DOHH2 (cell line): ENCODE results near the gene MRPS11.

Experiments used
- EZH2phosphoT487 ChIP-seq: fragments of 200-600 bp; sonication (generic); IDR thresholded peaks from 2 replicates; pipeline ENCODE4 v1.6.1; 2017; ENCODE audit warnings: borderline replicate concordance, mild to moderate bottlenecking, antibody characterized with exemption, low read length, moderate library complexity, mixed read lengths
- TF ChIP-seq, protein P1 (sequence below): fragments of 200-600 bp; sonication (generic); IDR thresholded peaks from one replicate; pipeline ENCODE4 v1.5.1; 2014; ENCODE audit warnings: antibody characterized with exemption, mild to moderate bottlenecking, low read depth, low read length; ENCODE audit not compliant: poor library complexity, severe bottlenecking

DNA sequence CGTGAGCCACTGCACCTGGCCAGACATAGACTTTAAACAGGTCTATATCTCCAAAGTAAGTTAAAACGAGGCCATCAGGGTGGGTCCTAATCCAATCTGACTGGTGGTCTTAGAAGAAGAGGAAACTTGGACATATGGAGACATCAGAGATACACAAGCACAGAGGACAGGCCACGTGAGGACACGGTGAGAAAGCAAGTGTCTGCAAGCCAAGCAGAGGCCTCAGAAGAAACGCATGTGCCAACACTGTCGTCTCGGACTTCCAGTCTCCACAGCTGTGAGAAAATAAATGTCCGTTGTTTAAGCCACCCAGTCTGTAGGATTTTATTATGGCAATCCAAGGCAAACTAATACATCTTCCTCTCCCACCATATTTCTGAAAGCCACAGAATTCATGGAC, 44.2 kb upstream of the MRPS11 start:
- TF ChIP-seq, protein P1, sequence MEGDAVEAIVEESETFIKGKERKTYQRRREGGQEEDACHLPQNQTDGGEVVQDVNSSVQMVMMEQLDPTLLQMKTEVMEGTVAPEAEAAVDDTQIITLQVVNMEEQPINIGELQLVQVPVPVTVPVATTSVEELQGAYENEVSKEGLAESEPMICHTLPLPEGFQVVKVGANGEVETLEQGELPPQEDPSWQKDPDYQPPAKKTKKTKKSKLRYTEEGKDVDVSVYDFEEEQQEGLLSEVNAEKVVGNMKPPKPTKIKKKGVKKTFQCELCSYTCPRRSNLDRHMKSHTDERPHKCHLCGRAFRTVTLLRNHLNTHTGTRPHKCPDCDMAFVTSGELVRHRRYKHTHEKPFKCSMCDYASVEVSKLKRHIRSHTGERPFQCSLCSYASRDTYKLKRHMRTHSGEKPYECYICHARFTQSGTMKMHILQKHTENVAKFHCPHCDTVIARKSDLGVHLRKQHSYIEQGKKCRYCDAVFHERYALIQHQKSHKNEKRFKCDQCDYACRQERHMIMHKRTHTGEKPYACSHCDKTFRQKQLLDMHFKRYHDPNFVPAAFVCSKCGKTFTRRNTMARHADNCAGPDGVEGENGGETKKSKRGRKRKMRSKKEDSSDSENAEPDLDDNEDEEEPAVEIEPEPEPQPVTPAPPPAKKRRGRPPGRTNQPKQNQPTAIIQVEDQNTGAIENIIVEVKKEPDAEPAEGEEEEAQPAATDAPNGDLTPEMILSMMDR = no peak
- TF ChIP-seq EZH2phosphoT487 = no peak
